Upper lobe of left lung (tissue), 6 donors: Measurements from ENCODE around the gene KCNJ2. TPM values are rescaled to one million over a fixed set of nuclear protein-coding genes. Genes with fewer than 3 reads are reported as not detected.

Source experiments
- ATAC-seq, 2 donors: fragments of 200-7000 bp; cut with Tn5 transposase; one replicate each; pipeline ENCODE4 v1.9.1; 2022; ENCODE audit warnings: mild to moderate bottlenecking in 2 of 2, moderate library complexity in 2 of 2; ENCODE audit not compliant: low FRiP score in 2 of 2
- DNase-seq, 2 donors: peaks; one replicate each; pipeline ENCODE4 v3.0.0-alpha.2; 2019 to 2020
- H3K27ac ChIP-seq, 4 donors: fragments of 200-600 bp; sonication (generic); one replicate each; pipeline ENCODE4 v1.5.1; 2016 to 2019
- H3K27me3 ChIP-seq, 4 donors: fragments of 200-600 bp; sonication (generic); one replicate each; pipeline ENCODE4 v1.5.1; 2017 to 2019
- H3K36me3 ChIP-seq, 4 donors: fragments of 200-600 bp; sonication (generic); one replicate each; pipeline ENCODE4 v1.5.1; 2016 to 2019
- H3K4me1 ChIP-seq, 4 donors: fragments of 200-600 bp; sonication (generic); one replicate each; pipeline ENCODE4 v1.5.1; 2018 to 2019
- H3K4me3 ChIP-seq, 4 donors: fragments of 200-600 bp; sonication (generic); one replicate each; pipeline ENCODE4 v1.5.1; 2017 to 2019; ENCODE audit warnings: mild to moderate bottlenecking in 2 of 4, moderate library complexity in 1 of 4
- H3K9me3 ChIP-seq, 4 donors: fragments of 200-600 bp; sonication (generic); one replicate each; pipeline ENCODE4 v1.5.1; 2018 to 2019
- CTCF ChIP-seq, 6 experiments: fragments of 450-650 bp in 4 of 6; fragments of 200-600 bp in 2 of 6; sonication (generic) in 2 of 6; IDR thresholded peaks; one replicate each; pipeline ENCODE4 v1.5.1; 2016 to 2019; ENCODE audit warnings: antibody characterized with exemption in 6 of 6
- EP300 ChIP-seq, 4 donors: sonication (generic); formaldehyde crosslinking; IDR thresholded peaks; one replicate each; pipeline ENCODE4 v1.5.1; 2017; ENCODE audit warnings: antibody characterized with exemption in 4 of 4, control low read depth in 2 of 4
- POLR2A ChIP-seq, 4 donors: fragments of 450-650 bp; IDR thresholded peaks; one replicate each; pipeline ENCODE4 v1.5.1; 2016 to 2017; ENCODE audit warnings: antibody characterized with exemption in 4 of 4, mild to moderate bottlenecking in 2 of 4
- POLR2AphosphoS5 ChIP-seq, 2 donors: sonication (generic); formaldehyde crosslinking; IDR thresholded peaks; one replicate each; pipeline ENCODE4 v1.5.1; 2017; ENCODE audit warnings: antibody characterized with exemption in 2 of 2
- WGBS, 2 donors: methylation state at CpG; one replicate each; pipeline ENCODE4 v1.1.5; 2017 to 2018; 5-methylcytosine and 5-hydroxymethylcytosine counted together
- total RNA-seq, 6 donors: library from RNA; depleted of rRNA in 4 of 6; stranded (reverse); fragments of >200 nt in 4 of 6; gene quantifications; one replicate each; pipeline versions ENCODE4 v1.1.0 to v1.2.1, GENCODE V29; 2016 to 2021
- donor health status: DM: no; HTN: no; CAD: no; lungs with moderate emphysema.
- donor health status: DM: no; HTN: yes; CAD: no; lungs with severe emphysema.

KCNJ2 gene
- total RNA-seq, 6 donors from 2014 or later: 4.2 to 24.2 (median 6.2) TPM

- Histone ChIP-seq H3K27ac (no peak overlapping the region), H3K4me3 (no peak overlapping the region), H3K36me3 (no peaks in the 10 kb centered on the region), H3K4me1 (no peaks in the 10 kb centered on the region), H3K27me3 (no peaks in the 10 kb centered on the region), H3K9me3 (no peaks in the 10 kb centered on the region)
- 90 to 93% methylated on average over 3 of the region's 3 CpGs for WGBS, 2 donors
- ATAC-seq (no peak), DNase-seq (no peak)
- TF ChIP-seq POLR2AphosphoS5 (IDR thresholded peaks at IDR 0.05): no peak
- TF ChIP-seq EP300 (IDR thresholded peaks at IDR 0.05): no peak
Observed at GRCh38 chr17:70187383-70187782, 18.1 kb downstream of the KCNJ2 start.

- no peak for TF ChIP-seq EP300 (IDR thresholded peaks at IDR 0.05)
- TF ChIP-seq POLR2AphosphoS5 (IDR thresholded peaks at IDR 0.05): no peak
- TF ChIP-seq POLR2A (IDR thresholded peaks at IDR 0.05): no peak
- no peak for TF ChIP-seq CTCF (IDR thresholded peaks at IDR 0.05)
- 61 to 65% methylated on average over 2 of the region's 2 CpGs for WGBS, 2 donors
- DNase-seq (no peak), ATAC-seq (no peak)
- Histone ChIP-seq H3K27ac (no peak overlapping the region), H3K4me1 (no peaks in the 10 kb centered on the region), H3K9me3 (no peaks in the 10 kb centered on the region), H3K4me3 (no peak overlapping the region), H3K36me3 (no peaks in the 10 kb centered on the region), H3K27me3 (no peaks in the 10 kb centered on the region)
Observed at GRCh38 chr17:70190959-70191805, 21.9 kb downstream of the KCNJ2 start.

DNA sequence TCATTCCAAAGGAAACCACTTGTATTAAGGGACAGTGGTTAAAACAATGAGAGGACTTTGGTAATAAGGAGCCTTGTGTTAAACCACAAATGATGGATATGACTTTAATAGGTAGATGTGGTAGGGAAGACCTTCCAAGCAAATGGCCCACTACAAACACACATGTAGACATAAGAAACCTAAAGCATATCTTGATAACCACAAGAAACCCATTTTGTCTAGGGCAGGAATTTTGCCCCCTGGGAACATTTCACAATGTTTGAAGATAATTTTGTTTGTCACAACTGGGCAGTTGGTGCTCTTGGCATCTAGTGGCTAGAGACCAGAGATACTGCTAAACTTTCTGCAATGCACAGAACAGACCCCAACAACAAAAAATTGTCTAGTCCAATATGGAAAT is 25.8 kb downstream of the KCNJ2 start:
- no peak overlapping the region for H3K4me3 ChIP-seq
- H3K36me3 ChIP-seq: no peaks in the 10 kb centered on the region
- no peaks in the 10 kb centered on the region for H3K9me3 ChIP-seq
- no peak overlapping the region for H3K27ac ChIP-seq
- H3K4me1 ChIP-seq: no peaks in the 10 kb centered on the region
- ATAC-seq (no peak), DNase-seq (no peak)
- no peaks in the 10 kb centered on the region for H3K27me3 ChIP-seq
- TF ChIP-seq CTCF (IDR thresholded peaks at IDR 0.05): no peak
- TF ChIP-seq POLR2A (IDR thresholded peaks at IDR 0.05): no peak
- TF ChIP-seq POLR2AphosphoS5 (IDR thresholded peaks at IDR 0.05): no peak
- TF ChIP-seq EP300 (IDR thresholded peaks at IDR 0.05): no peak

GRCh38 chr17:70201872-70202419 is 32.6 kb downstream of the KCNJ2 start:
- Histone ChIP-seq H3K9me3 (no peaks in the 10 kb centered on the region), H3K27me3 (no peaks in the 10 kb centered on the region), H3K4me3 (no peak overlapping the region), H3K36me3 (no peaks in the 10 kb centered on the region), H3K27ac (no peak overlapping the region), H3K4me1 (peaks cover 0 to 4% (median 0%) of the 10 kb centered on the region in 4 donors)
- ATAC-seq (no peak), DNase-seq (no peak)
- TF ChIP-seq CTCF (IDR thresholded peaks at IDR 0.05) (no peak), POLR2AphosphoS5 (IDR thresholded peaks at IDR 0.05) (no peak), POLR2A (IDR thresholded peaks at IDR 0.05) (no peak), EP300 (IDR thresholded peaks at IDR 0.05) (no peak)
- 91 to 93% methylated on average over 6 of the region's 6 CpGs for WGBS, 2 donors

- 63% methylated on average over 2 of the region's 2 CpGs for WGBS, 2 donors
- TF ChIP-seq CTCF (IDR thresholded peaks at IDR 0.05) (no peak), EP300 (IDR thresholded peaks at IDR 0.05) (peak in 1 of 4 donors; percentile 9)
- Histone ChIP-seq H3K4me1 (peaks cover 0 to 4% (median 0%) of the 10 kb centered on the region in 4 donors), H3K9me3 (no peaks in the 10 kb centered on the region), H3K27me3 (no peaks in the 10 kb centered on the region), H3K27ac (no peak overlapping the region), H3K4me3 (no peak overlapping the region), H3K36me3 (no peaks in the 10 kb centered on the region)
- no peak for DNase-seq
- peak in 1 of 2 donors; percentile 32 for ATAC-seq
Observed at GRCh38 chr17:70202840-70203239, 33.5 kb downstream of the KCNJ2 start.
